ENCODE measurements around the gene ZCCHC10.
"Not testable (repeated sequence)": the region's sequence is repeated elsewhere in the genome, so short reads cannot be mapped to it uniquely, and the experiment has no call there.

The ZCCHC10 gene

DNA sequence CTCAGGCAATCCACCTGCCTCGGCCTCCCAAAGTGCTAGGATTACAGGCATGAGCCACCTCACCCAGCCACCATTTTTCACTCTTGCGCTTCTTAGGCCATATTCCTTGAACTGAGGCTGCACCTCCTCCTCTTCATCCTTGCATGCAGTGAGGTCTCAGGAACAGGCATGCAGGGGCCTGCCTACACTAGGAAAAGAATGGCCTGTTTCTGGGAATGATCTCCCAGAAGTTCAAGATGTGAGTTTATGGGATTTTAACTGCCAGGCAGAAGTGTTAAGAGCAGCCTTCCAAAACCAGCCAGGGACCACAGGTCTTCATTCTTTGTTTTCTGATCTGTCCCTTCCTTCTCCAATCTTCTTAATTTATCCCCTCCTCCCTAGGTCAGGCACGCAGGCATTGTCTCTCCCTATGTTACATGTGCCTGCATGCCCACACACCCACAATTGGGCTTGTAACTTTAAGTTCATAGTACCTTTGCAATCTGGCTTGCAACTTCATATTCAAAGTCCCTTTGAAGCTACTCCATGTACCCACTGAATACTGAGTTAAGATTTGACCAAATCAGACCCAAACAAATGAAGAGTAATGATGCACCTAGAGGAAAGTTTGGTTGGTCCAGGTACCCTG, 14.9 kb upstream of the ZCCHC10 start:
- DNase-seq = no peak

DNA sequence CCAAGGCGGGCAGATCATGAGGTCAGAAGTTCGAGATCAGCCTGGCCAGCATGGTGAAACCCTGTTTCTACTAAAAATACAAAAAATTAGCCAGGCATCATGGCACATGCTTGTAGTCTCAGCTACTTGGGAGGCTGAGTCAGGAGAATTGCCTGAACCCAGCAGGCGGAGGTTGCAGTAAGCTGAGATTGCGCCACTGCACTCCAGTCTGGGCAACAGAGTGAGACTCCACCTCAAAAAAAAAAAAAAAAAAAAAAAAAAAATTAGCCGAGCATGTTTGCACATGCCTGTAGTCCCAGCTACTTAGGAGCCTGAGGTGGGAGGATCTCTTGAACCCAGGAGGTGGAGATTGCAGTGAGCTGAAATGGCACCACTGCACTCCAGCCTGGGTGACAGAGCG, 10.3 kb upstream of the ZCCHC10 start:
- DNase-seq = not testable (repeated sequence)

DNA sequence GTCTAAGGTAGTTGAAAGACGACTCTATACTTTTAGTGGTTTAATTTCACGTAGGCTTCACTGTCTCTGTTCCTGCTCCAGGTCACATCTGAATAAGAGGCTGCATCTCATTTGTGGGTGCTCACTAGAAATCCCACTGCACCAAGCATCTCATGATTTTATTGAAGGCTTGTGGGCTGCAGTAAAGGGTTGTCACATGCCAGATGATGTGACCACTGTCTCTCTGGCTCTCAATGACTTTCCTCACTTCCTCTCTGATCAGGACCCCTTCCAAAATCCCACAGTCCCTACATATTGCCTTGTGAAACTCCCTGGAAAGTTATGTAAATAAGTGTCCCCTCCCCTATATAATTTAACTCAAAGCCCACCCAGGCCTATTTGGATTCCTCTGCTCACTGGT, 8.9 kb upstream of the ZCCHC10 start:
- no peak for DNase-seq

DNA sequence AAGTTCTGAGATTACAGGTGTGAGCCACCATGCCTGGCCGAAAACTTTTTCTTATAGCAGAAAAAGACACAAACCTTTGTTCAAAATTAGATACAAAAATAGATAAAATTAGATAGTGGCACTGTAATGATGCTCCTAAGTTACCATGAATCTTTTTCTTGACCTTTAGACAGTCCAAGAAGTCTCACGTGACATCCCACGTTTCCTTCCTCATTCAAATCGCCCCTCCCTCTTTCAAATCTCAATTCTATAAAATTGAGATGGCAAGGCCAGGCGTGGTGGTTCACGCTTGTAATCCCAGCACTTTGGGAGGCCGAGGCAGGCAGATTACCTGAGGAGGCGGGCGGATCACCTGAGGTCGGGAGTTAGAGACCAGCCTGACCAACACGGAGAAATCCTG, 7.7 kb upstream of the ZCCHC10 start:
- no peak for DNase-seq

DNA sequence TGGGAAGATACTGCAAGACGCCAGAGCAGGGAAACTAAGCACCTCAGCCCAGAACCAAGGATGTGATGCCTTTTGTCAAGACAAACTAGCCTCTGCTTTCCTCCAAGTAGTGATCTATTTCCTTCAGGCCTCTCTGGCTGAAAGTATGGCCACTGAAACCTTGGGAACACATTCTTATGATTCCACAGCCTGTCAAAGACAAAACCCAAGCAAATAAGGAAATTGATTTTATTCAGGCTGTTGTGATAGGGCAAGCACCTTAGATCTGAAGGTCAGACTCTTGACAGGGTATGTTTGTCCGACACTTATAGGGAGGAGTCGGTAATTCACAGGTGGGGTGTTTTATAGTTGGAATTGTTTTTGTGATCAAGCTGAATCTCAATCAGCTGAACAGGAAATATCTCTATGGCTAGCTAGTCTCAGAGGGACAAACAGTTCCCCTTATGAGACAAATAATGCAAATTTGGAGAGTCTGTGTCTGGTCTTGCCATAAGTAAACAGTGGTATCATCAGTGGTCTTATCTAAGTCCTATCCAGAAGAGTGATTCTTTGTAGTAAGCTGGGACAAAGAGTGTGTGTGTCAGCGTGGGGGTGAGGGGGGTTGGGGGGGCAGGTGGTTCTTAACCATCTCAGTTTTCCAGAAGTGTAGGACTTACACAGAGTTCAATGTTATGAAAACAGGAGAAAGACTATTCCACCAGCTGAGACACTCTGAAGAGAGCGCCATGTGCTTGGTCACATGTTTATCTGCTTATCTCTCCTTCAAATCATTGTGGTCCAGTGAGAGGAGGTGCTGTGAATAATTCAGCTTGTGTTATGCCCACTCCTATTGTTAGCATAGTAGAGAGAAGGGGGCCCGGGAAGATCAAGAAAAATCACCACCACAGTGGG, 6.7 kb upstream of the ZCCHC10 start:
- DNase-seq = no peak

DNA sequence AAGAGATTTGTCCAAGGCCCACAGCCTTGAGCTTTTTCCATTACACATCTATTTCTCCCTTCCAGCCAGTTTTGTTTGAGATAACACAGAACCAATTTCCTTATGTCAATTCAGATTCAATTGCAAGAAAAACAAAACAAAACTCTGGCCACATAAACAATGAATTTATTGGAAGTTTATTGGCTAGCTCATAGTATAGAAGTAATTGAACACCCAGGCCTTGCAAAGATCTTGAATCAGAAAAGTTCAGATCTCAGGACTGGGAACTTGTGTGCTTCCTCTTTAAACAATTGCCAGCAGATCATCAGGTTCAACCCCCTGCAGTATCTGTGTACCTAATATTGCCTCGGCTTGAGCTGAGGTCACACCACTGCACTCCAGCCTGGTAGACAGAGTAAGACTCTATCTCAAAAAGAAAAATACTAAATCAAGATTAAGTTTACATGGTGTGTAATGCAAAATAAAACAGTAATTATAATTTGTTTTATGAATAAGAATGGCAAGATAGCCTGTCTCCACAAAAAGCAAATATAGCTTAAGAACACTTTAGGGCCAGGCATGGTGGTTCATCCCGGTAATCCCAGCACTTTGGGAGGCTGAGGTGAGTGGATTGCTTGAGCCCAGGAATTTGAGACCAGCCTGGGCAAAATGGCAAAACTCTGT, 4.1 kb upstream of the ZCCHC10 start:
- DNase-seq = no peak

DNA sequence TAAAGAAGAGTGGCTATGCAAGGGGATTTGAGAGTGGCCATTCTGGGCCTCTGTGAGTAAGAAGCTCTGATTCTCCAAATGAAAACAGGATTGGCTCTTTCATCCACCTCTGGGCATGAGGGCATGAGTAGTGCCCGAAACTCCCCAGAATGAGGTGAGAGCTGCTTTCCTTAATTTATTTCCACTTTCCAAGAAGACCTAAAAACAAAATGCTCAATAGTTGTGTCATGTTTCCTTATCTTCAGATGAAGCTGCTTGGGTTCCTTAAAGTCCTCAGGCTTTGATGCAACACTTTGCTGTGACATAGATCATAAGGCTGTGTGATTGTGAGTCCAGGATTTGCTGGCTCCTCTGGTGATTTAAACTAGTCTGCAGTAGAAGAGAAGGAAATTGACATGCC, 3.1 kb upstream of the ZCCHC10 start:
- no peak for DNase-seq

DNA sequence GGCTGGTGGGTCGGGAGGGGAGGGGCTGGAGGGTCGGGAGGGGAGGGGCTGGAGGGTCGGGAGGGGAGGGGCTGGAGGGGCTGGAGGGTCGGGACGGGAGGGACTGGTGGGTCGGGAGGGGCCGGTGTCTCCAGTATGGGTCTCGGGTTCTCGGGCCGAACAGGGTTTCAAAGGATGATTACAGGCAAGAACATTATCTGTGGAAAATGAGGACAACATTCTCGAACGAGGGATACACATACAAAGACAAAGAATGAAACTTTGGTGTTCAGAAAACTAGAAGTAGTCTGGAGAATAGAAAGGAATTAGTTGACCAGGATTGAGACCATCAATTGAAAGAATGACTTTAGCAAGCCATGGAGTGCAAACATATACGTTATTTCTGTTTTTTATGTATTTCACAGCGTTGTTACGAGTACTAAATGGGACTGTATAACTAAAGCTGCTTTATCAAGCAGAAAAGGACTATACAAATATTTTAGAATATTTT, 360 bp upstream of the ZCCHC10 start:
- peak in 1 of 2 experiments; percentile 43 for DNase-seq

DNA sequence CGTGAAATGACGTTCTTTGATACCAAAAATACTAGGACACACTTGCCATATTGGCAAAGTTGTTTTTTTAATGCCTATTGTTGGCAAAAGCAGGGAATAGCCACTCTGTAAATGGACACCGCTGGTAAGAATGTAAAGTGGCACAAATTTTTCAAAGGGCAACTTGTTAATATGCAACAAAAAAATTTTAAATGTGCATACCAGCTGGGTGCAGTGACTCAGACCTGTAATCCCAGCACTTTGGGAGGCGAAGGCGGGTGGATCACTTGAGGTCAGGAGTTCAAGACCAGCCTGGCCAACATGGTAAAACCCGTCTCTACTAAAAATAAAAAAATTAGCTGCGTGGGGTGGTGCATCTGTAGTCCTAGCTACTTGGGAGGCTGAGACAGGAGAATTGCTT, 6.9 kb downstream of the ZCCHC10 start:
- DNase-seq = not testable (repeated sequence)

DNA sequence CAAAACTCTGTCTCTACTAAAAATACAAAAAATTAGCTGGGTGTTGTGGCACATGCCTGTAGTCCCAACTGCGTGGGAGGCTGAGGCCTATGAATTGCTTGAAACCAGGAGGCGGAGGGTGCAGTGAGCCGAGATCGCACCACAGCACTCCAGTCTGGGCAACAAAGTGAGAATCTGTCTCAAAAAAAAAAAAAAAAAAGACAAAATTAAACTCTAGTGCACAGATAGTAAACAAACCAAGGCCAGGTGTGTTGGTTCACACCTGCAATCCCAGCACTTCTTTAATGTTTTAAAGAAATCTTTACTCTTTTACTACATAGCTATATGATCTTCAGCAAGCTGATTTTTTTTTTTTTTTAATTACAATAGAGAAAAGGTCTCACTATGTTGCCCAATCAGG, 8.4 kb downstream of the ZCCHC10 start:
- DNase-seq = no peak

DNA sequence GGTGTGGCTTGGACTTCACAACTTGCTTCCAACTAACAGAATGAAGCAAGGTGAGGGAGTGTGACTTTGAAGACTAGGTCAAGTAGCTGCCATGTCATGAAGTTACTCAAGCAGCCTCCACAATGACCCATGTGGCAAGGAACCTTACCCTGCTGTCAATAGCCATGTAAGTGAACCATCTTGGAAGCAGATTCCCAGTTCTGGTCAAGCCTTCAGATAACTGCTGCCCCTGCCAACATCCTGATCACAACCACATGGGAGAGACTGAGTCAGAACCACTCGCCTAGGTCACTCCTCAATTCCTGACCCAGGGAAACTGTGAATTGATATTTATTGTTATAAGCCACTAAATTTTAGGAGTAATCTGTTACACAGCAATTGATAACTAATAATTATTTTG, 10.9 kb downstream of the ZCCHC10 start:
- no peak for DNase-seq

DNA sequence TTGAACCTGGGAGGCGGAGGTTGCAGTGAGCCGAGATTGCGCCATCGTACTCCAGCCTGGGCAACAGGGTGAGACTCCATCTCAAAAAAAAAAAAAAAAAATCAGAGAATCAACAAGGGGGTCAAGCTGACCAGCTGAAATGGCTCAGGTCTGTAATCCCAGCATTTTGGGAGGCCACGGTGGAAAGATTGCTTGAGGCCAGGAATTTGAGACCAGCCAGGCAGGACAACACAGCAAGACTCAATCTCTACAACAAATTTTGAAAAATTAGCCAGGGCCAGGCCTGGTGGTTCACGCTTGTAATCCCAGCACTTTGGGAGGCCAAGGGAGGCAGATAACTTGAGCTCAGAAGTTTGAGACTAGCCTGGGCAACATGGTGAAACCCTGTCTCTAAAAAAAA, 17.9 kb downstream of the ZCCHC10 start:
- not testable (repeated sequence) for DNase-seq

DNA sequence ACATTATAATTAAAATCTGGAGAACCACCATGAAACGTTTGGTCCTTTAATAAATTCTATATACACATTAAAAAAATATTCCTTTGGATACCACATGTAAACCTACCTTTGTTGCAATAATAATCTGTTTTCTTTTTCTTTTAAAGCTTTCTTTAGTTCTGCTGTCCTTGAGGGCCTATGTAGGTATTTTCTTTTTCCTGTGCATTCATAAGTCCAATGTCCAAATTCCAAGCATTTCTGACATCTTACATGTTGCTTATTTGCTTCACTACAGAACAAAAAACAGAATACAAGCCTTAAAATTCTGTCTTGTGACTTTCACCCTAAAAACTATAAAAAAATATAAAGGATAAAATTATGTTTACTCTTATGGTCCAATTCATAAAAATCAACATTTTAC, 19.7 kb downstream of the ZCCHC10 start:
- DNase-seq = no peak

DNA sequence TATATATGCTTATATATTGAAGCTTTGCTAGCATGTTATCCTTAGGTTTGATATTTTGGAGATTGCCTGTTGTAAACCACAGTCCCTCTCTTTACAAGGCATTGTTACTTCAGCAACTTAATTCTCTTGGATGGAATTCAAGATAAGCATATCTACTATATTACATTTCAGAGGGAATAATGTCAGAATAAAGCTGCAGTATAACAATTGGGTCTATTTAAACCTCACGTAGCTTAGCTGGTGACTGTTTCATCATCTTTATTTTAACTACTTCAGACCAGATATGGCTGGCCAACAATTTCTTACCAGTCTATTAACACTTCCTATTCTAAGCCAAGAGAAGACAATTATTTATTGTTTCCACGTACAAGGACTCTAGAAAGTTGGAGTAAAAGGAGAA, 27.1 kb downstream of the ZCCHC10 start:
- DNase-seq = no peak

DNA sequence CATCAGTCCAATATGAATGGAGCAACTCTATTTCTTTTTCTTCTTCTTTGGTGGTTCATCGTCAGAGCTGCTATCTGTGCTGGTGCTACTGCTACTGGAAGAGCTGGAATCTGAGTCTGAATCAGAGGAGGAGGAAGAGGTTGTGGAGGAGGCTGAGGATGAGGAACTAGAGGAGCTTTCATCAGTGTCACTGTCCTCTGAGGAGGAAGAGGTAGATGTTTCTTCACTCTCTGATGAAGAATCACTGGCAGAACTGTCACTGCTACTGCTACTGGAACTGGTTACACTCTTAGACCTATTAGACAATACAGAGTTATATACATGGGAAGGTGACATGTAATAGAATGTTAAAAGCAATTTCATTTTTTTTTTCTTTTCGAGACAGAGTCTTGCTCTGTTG, 27.8 kb downstream of the ZCCHC10 start:
- DNase-seq = no peak

DNA sequence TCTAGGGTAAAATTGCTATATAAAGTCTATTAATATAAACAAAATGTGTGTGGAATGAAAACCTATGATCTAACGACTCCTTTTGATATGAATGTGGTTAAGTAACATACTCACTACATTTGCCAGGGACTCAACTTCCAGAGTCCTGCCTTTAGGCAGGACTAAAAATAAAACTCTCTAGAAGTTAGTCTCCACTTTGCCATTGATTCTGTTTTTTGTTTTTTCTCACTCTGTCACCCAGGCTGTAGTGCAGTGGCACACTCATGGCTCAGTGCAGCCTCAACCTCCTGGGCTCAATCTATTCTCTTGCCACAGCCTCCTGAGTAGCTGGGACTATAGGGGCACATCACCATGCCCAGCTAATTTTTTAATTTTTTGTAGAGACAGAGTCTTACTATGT, 30.0 kb downstream of the ZCCHC10 start:
- DNase-seq = no peak

DNA sequence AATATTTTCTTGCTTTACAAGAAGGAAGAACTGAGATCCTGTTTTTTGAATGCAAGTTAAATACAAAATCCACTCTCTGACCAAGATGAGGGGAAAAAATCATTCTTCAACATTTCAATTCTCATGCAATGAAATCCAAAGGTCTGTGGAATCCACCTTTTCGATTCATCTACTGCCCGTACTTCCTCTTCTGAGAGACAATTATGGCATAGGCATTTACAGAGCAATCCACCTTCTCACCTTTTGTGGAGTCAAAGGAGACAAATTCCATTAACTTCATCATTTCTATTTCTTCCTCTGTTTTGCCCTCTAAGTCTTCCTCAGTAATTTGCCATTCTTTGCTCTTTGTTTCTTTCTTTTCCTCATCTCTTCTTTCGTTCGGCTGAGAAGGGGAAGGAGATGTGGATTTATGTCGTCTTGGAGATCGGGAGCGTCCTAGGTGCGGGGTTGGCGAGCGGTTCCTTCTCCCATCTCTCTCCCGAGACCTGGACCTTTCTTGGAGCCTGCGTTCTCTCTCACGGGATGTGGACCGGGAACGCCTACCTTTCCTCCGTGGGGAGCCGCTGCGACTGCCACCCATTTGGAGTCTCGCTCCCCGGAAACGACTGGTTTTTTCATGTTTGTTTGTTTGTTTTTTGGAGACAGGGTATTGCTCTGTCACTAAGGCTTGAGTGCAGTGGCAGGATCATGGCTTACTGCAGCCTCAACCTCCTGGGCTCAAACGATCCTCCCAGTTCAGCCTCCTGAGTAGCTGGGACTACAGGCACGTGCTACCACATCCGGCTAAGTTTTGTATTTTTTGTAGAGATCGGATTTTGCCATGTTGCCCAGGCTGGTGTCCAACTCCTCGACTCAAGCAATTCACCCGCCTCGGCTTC, 38.6 kb downstream of the ZCCHC10 start:
- DNase-seq = no peak

DNA sequence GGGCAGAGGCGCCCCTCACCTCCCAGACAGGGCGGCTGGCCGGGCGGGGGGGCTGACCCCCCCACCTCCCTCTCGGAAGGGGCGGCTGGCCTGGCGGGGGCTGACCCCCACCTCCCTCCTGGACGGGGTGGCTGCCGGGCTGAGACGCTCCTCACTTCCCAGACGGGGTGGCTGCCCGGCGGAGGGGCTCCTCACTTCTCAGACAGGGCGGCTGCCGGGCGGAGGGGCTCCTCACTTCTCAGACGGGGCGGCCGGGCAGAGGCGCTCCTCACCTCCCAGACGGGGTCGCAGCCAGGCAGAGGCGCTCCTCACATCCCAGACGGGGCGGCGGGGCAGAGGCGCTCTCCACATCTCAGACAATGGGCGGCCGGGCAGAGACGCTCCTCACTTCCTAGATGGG, 43.4 kb downstream of the ZCCHC10 start:
- DNase-seq = not testable (repeated sequence)

DNA sequence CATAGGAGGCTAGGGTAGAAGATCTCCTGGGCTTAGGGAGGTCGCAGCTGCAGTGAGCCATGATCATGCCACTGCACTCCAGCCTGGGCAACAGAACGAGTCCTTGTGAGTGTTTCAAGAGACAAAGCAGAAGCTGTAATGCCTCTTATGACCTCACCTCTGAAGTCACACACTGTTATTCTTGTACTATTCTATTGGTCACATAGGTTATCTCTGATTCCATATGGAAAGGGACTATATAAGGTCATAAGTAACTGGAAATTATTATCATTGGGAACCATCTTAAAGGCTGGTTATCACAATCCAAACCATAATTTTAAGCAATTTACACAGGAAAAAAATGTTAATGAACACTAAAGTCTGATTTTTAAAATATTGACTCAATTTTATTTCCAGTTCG, 45.1 kb downstream of the ZCCHC10 start:
- no peak for DNase-seq

DNA sequence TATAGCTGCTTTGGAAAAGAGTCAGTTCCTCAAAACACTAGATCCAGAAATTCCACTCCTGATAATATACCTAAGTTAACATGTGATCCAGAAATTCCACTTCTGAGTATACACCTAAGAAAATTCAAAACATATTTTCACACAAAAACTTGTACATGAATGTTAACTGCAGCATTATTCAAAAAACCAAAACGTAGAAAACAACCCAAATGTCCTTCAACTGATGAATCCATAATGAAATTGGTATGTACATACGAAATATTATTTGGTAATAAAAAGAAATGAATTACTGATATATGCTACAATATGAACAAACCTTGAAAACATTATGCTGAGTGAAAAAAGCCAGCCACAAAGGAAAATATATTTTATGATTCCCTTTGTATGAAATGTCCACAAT, 46.4 kb downstream of the ZCCHC10 start:
- DNase-seq = no peak

DNA sequence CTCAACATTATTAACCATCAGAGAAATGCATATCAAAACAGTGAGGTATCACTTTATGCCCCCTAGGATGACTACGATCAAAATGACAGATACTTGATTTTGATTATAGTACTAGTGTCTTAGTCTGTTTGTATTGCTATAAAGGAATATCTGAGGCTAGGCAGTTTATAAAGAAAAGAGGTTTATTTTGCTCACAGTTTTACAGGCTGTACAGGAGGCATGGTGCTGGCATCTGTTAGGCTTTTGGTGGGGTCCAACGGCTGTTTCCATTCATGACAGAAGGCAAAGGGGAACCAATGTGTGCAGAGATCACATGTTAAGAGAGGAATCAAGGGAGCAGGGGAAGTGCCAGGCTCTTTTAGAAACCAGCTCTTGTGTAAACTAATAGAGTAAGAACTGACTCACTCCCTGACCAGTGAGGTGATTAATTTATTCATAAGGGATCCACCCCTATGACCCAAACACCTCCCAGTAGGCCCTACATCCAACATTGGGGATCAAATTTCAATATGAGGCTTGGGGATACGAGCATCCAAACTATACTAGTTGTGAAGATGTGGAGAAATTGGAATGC, 46.9 kb downstream of the ZCCHC10 start:
- DNase-seq = no peak

DNA sequence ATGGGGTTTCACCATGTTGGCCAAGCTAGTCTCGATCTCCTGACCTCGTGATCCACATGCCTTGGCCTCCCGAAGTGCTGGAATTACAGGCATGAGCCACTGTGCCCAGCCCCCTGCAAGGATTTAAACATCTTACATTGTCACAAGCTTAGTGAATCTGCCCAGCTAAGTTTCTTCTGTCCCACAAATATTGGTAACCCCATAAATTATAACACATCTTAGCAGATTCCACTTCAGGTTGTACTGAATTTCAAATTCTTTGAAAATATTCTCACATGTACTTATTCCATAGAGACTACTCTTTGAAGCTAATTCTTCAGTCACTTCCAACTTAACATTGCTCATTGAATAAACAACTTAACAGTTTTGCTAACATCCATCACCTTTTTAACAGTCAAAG, 49.5 kb downstream of the ZCCHC10 start:
- DNase-seq = no peak

Data from NCI-H187 (cell line).